ENCODE data around the gene PBX1. TPM values are rescaled to one million over a fixed set of nuclear protein-coding genes. Genes with fewer than 3 reads are reported as not detected.

Gene PBX1
- total and polyA plus RNA-seq, 2 experiments from 2014 or later, result 40.0 to 104 TPM

GRCh38 chr1:164708596-164708995 lies 149.6 kb downstream of the PBX1 start:
- no peak overlapping the region for H3K27ac ChIP-seq (ENCODE audit: low read depth)
- Mint-ChIP-seq H3K4me3 (no peak overlapping the region), H3K36me3 (ENCODE audit: low read depth) (peaks cover 4% of the 10 kb centered on the region; the same call in 1 of the 3 replicates), H3K27ac (no peak overlapping the region), H3K9me3 (no peaks in the 10 kb centered on the region), H3K27me3 (ENCODE audit: insufficient read depth, low read depth, poor library complexity) (peaks cover 8% of the 10 kb centered on the region), H3K4me1 (peaks cover 71% of the 10 kb centered on the region)
- H3F3A ChIP-seq (replicated peaks; ENCODE audit: low read depth), result no peaks in the 10 kb centered on the region
- ATAC-seq (no peak), DNase-seq (ENCODE audit: low spot score) (no peak)
- TF ChIP-seq STAT1 (IDR thresholded peaks at IDR 0.05; ENCODE audit: unreplicated experiment) (no peak), ZNF331 (CRISPR knock-in tag; IDR thresholded peaks at IDR 0.05; ENCODE audit: low read depth) (no peak), POLR2AphosphoS5 (IDR thresholded peaks at IDR 0.05; ENCODE audit: low read depth) (no peak), JUNB (IDR thresholded peaks at IDR 0.05; ENCODE audit: unreplicated experiment) (no peak), CREB1 (CRISPR knock-in tag; IDR thresholded peaks at IDR 0.05; ENCODE audit: low read depth) (no peak), ZNF114 (CRISPR knock-in tag; IDR thresholded peaks at IDR 0.05) (no peak), EZH2 (IDR thresholded peaks at IDR 0.05; ENCODE audit: low read depth, unreplicated experiment) (no peak), CTCF (conservative IDR thresholded peaks at IDR 0.05; ENCODE audit: low read depth in 2 of 2) (no peak), EZH2phosphoT487 (IDR thresholded peaks at IDR 0.05; ENCODE audit: unreplicated experiment) (no peak), ZNF462 (CRISPR knock-in tag; IDR thresholded peaks at IDR 0.05) (no peak), NANOG (IDR thresholded peaks at IDR 0.05; ENCODE audit: borderline replicate concordance) (no peak), REST (IDR thresholded peaks at IDR 0.05; ENCODE audit: unreplicated experiment) (no peak), ETS1 (IDR thresholded peaks at IDR 0.05) (no peak)
- H2AFZ ChIP-seq, result no peak overlapping the region
- peaks cover 99% of the 10 kb centered on the region for H3K79me2 ChIP-seq (replicated peaks; ENCODE audit: insufficient read depth)
- peaks cover 48% of the 10 kb centered on the region for H3K4me1 ChIP-seq (ENCODE audit: insufficient read depth)
- no peak overlapping the region for H3K4me3 ChIP-seq
- no peaks in the 10 kb centered on the region for H3K9me2 ChIP-seq (ENCODE audit: insufficient read depth)
- H3K4me2 ChIP-seq, result no peak overlapping the region
- H4K20me1 ChIP-seq (replicated peaks; ENCODE audit: insufficient read depth), result peaks cover 18% of the 10 kb centered on the region
- no peaks in the 10 kb centered on the region for H3K36me3 ChIP-seq (ENCODE audit: insufficient read depth)
- H3K27me3 ChIP-seq (ENCODE audit: insufficient read depth), result no peaks in the 10 kb centered on the region

All from GM23338 (cell line).